Bronchus fibroblast of lung (primary cell): ENCODE data around the gene KCTD6. TPM values are rescaled to one million over a fixed set of nuclear protein-coding genes. Genes with fewer than 3 reads are reported as not detected.

Source experiments
- total RNA-seq: library from RNA; depleted of rRNA; stranded (reverse); fragments of >200 nt; gene quantifications from 2 replicates; pipeline ENCODE4 v1.2.3, GENCODE V29; 2015

The KCTD6 gene
- 4.9 and 6.2 TPM in 2 replicates for total RNA-seq

GRCh38 chr3:58491506-58492402 is at the start of gene KCTD6:
KCTD6 (plus strand) TSS chr3:58492096; CDS start chr3:58498756, 6,660 bp downstream.

GRCh38 chr3:58536501-58537411 is 44.9 kb downstream of the KCTD6 start, which contains the start of gene ACOX2:
ACOX2 (minus strand) TSS chr3:58537190; CDS start chr3:58535106, 2,084 bp downstream.

Other genes starting within 250 kb of the KCTD6 start
- 8.2 and 9.2 TPM in 2 replicates for gene RPP14, start 185.9 kb upstream of the KCTD6 start, total RNA-seq
- gene HTD2, start 185.6 kb upstream of the KCTD6 start, total RNA-seq: 3.9 and 6.1 TPM in 2 replicates
- gene PXK, start 159.2 kb upstream of the KCTD6 start, total RNA-seq: 33.4 and 40.3 TPM in 2 replicates
- gene PDHB, start 58.3 kb upstream of the KCTD6 start, total RNA-seq: 90.8 and 178 TPM in 2 replicates
- gene ACOX2, start 45.1 kb downstream of the KCTD6 start, total RNA-seq: 5.4 and 6.4 TPM in 2 replicates
- gene FAM107A, start 85.3 kb downstream of the KCTD6 start, total RNA-seq: 1.3 TPM in 2 replicates
- not detected in 2 replicates for gene FAM3D, start 174.7 kb downstream of the KCTD6 start, total RNA-seq